CD4-positive, alpha-beta memory T cell (primary cell): ENCODE measurements around the gene ABCB6. TPM values are rescaled to one million over a fixed set of nuclear protein-coding genes. Genes with fewer than 3 reads are reported as not detected.
A peak's percentile ranks its signal among the peaks of the same experiment; 100 is the strongest.

ENCODE experiments used
- CTCF ChIA-PET: fragments of 350-600 bp; sonication (Branson Sonifier 250); formaldehyde crosslinking; loops from one replicate; lab custom pipeline; 2021; ENCODE audit warnings: inconsistent platforms; ENCODE audit not compliant: partially characterized antibody; lab: Charles Lee
- POLR2A ChIA-PET: fragments of 350-600 bp; sonication (Branson Sonifier 250); formaldehyde crosslinking; loops from one replicate; lab custom pipeline; 2021; ENCODE audit not compliant: partially characterized antibody; lab: Charles Lee
- DNase-seq, 5 donors: peaks; one replicate each; pipeline versions ENCODE4 v3.0.0 to v3.0.0-alpha.2; 2020 to 2022; ENCODE audit warnings: mixed read lengths in 1 of 5
- H3K27ac ChIP-seq: one replicate; pipeline ENCODE4 v1.7.0; 2013; ENCODE audit warnings: low read depth, low read length
- H3K27me3 ChIP-seq: 2 replicates; pipeline ENCODE4 v1.7.0; 2013; ENCODE audit warnings: mild to moderate bottlenecking, low read length, moderate library complexity; ENCODE audit not compliant: insufficient read depth
- H3K36me3 ChIP-seq: 2 replicates; pipeline ENCODE4 v1.7.0; 2013; ENCODE audit warnings: mild to moderate bottlenecking, low read length, moderate library complexity; ENCODE audit not compliant: insufficient read depth
- H3K4me1 ChIP-seq: 2 replicates; pipeline ENCODE4 v1.7.0; 2013; ENCODE audit warnings: mild to moderate bottlenecking, low read length, moderate library complexity; ENCODE audit not compliant: insufficient read depth
- H3K4me3 ChIP-seq, 2 donors: one replicate each; pipeline ENCODE4 v1.7.0; 2013; ENCODE audit warnings: low read length in 2 of 2, mild to moderate bottlenecking in 1 of 2
- H3K9me3 ChIP-seq, 2 donors: one replicate each; pipeline ENCODE4 v1.7.0; 2013; ENCODE audit warnings: low read length in 2 of 2, control low read depth in 1 of 2; ENCODE audit not compliant: control insufficient read depth in 1 of 2
- H3K27ac Mint-ChIP-seq, 7 donors: one replicate each; pipeline ENCODE4 v1.8.0; 2020 to 2021; ENCODE audit warnings: mixed read lengths in 7 of 7, mild to moderate bottlenecking in 6 of 7, inconsistent platforms in 3 of 7, moderate library complexity in 3 of 7
- H3K27me3 Mint-ChIP-seq, 2 donors: one replicate each; pipeline ENCODE4 v1.8.0; 2020 to 2021; ENCODE audit warnings: mixed read lengths in 2 of 2
- H3K36me3 Mint-ChIP-seq, 2 donors: one replicate each; pipeline ENCODE4 v1.8.0; 2020 to 2021; ENCODE audit warnings: mixed read lengths in 2 of 2, inconsistent platforms in 1 of 2, mild to moderate bottlenecking in 1 of 2
- H3K4me1 Mint-ChIP-seq, 4 donors: one replicate each; pipeline ENCODE4 v1.8.0; 2020 to 2021; ENCODE audit warnings: mixed read lengths in 4 of 4, mild to moderate bottlenecking in 1 of 4
- H3K4me3 Mint-ChIP-seq, 8 donors: one replicate each; pipeline ENCODE4 v1.8.0; 2020 to 2021; ENCODE audit warnings: mixed read lengths in 8 of 8, mild to moderate bottlenecking in 7 of 8, moderate library complexity in 6 of 8, inconsistent platforms in 3 of 8
- H3K9me3 Mint-ChIP-seq, 8 donors: one replicate each; pipeline ENCODE4 v1.8.0; 2020 to 2021; ENCODE audit warnings: mixed read lengths in 8 of 8, mild to moderate bottlenecking in 5 of 8, inconsistent platforms in 3 of 8, moderate library complexity in 1 of 8
- intact Hi-C: fragments of 100-400 bp; cut with micrococcal nuclease; formaldehyde crosslinking; loops from one replicate; pipeline ENCODE4 v1.15.1; 2023
- polyA plus RNA-seq, 2 donors: library from polyadenylated mRNA; unstranded; fragments of 300-500 nt; fragmentation: Illumina TruSeq; gene quantifications; one replicate each; pipeline ENCODE4 v1.2.3, GENCODE V29; 2021
- total RNA-seq, 2 experiments: library from RNA; stranded (reverse); gene quantifications; one replicate each; pipeline ENCODE4 v1.2.3, GENCODE V29; 2021

The ABCB6 gene
- total and polyA plus RNA-seq, 4 experiments from 2014 or later, result 1.4 to 11.1 (median 7.5) TPM

DNA sequence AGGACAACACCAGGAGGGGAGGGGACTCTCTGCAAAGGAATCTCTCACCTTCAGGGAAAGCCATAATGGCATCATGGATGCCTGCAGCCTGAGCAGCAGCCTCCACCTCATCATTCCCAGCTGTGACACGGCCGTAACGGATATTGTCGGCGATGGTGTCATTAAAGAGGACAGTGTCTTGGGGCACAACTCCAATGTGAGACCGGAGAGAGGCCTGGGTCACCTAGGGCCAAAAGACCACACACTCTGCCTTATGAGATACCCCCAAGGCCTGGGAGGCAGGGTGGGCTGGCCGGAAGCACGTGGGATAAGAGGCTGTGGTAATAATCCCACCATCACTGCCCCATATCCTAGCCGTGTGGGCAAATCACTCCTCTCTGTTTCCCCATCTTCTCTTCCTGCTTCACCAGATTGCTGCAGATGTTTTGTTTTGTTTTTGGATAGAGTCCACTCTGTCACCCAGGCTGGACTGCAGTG is 7.8 kb downstream of the ABCB6 start:
- CTCF ChIA-PET, result interaction anchor here (0.7 to 14.5 kb wide), 29 partner anchors 10 to 176 kb away, joined by 3 to 253 read pairs (median 4); partner anchors contain the start of genes ANKZF1, ATG9A, CNPPD1 and DNAJB2
- H3K4me1 ChIP-seq, result peaks cover 37% of the 10 kb centered on the region
- H3K4me3 ChIP-seq, result no peak overlapping the region
- Mint-ChIP-seq H3K9me3 (peaks cover 0 to 2% (median 0%) of the 10 kb centered on the region in 8 donors), H3K4me3 (peak overlapping the region in 7 of 8 donors; percentile 15 to 91 (median 74)), H3K27me3 (no peaks in the 10 kb centered on the region), H3K4me1 (peaks cover 22 to 54% (median 37%) of the 10 kb centered on the region in 4 donors), H3K36me3 (peaks cover 11 to 25% of the 10 kb centered on the region in 2 donors), H3K27ac (peak overlapping the region; percentile 93 to 96 (median 96))
- H3K27me3 ChIP-seq, result no peaks in the 10 kb centered on the region
- peak overlapping the region; percentile 46 for H3K27ac ChIP-seq
- DNase-seq, result no peak
- H3K9me3 ChIP-seq, result no peaks in the 10 kb centered on the region
- intact Hi-C loops, result loop anchor here (1.0 to 10.0 kb wide), 6 partner anchors 34 to 156 kb away; partner anchors contain the start of genes DNAJB2 and NHEJ1
- POLR2A ChIA-PET, result interaction anchor here (0.9 to 15.3 kb wide), 13 partner anchors 19 to 84 kb away, joined by 4 to 424 read pairs (median 7); partner anchors contain the start of genes ANKZF1, ATG9A, CNPPD1 and DNAJB2
- peaks cover 24% of the 10 kb centered on the region for H3K36me3 ChIP-seq

- H3K4me1 Mint-ChIP-seq, result peaks cover 22 to 54% (median 37%) of the 10 kb centered on the region in 4 donors
- H3K4me3 ChIP-seq, result no peak overlapping the region
- H3K4me1 ChIP-seq, result peaks cover 39% of the 10 kb centered on the region
- no peaks in the 10 kb centered on the region for H3K27me3 ChIP-seq
- no peak for DNase-seq
- intact Hi-C loops, result loop anchor here (10.0 kb wide), 1 partner anchor 156 kb away; no protein-coding TSS in a partner anchor
- H3K27me3 Mint-ChIP-seq, result no peaks in the 10 kb centered on the region
- ChIA-PET POLR2A (interaction anchor here (1.1 to 15.3 kb wide), 7 partner anchors 8 to 50 kb away, joined by 4 to 424 read pairs (median 26); partner anchors contain the start of genes ABCB6, CNPPD1, NHEJ1 and RETREG2), CTCF (interaction anchor here (1.6 to 14.5 kb wide), 6 partner anchors 10 to 90 kb away, joined by 3 to 253 read pairs (median 22); partner anchors contain the start of genes CNPPD1, DNAJB2, NHEJ1 and RETREG2)
- H3K36me3 Mint-ChIP-seq, result peaks cover 11 to 25% of the 10 kb centered on the region in 2 donors
- H3K27ac ChIP-seq, result no peak overlapping the region
- no peaks in the 10 kb centered on the region for H3K9me3 ChIP-seq
- peaks cover 24% of the 10 kb centered on the region for H3K36me3 ChIP-seq
- H3K9me3 Mint-ChIP-seq, result peaks cover 0 to 2% (median 0%) of the 10 kb centered on the region in 8 donors
- peak overlapping the region in 2 of 8 donors; percentile 29 to 39 for H3K4me3 Mint-ChIP-seq
- peak overlapping the region; percentile 68 to 93 (median 83) for H3K27ac Mint-ChIP-seq
Observed at GRCh38 chr2:219210196-219210885, 8.4 kb downstream of the ABCB6 start.

DNA sequence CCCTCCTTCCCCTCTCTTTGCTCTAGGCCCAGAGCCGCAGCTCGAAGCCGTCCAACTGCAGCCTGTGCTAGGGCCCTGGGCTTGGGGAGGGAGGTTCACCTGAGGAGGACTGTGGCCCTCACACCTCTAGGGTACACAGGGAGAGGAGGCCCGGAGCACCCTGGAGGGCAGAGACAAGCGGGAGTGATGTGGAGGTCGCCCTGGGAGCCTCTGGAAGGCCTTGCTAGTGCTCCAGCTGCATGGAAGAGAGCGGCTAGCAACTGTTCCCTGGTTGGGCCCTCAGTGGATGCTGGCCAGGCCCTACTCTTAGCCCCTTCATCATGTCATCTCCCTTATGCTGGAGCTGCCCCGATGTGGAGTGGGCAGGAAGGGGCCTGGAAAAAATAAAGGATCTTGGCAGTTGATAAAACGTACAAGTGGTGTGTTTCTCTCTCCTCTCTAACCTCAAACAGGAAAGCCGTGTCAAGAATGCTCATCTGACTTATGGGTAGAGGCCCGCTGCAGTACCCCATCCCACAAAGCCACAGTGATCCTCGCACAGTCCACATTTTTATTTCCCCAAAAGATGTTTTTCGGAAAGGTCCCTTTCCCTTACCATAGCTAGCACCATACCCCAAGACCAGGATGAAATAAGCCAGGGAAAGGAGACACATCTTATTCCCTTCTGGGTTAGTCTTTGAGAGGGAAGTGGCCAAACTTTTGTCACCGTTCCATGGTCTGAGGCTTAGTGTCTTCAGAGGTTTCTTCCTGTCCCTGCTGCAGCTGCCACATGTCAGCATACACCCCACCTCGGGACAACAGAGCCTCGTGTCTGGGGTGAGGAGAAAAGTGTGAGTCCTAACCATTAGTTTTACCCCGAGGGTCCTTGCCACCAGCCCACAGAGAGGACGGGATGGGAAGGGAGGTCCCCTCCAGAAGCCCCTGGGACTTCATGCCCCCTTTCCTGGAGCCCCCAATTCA is 9.2 kb downstream of the ABCB6 start:
- Histone ChIP-seq H3K36me3 (peaks cover 24% of the 10 kb centered on the region), H3K27ac (no peak overlapping the region), H3K27me3 (no peaks in the 10 kb centered on the region), H3K9me3 (no peaks in the 10 kb centered on the region), H3K4me3 (no peak overlapping the region), H3K4me1 (peaks cover 39% of the 10 kb centered on the region)
- Mint-ChIP-seq H3K9me3 (peaks cover 0 to 2% (median 0%) of the 10 kb centered on the region in 8 donors), H3K4me3 (peak overlapping the region in 2 of 8 donors; percentile 35 to 49), H3K27ac (peak overlapping the region; percentile 81 to 93 (median 83)), H3K4me1 (peaks cover 22 to 54% (median 37%) of the 10 kb centered on the region in 4 donors), H3K27me3 (no peaks in the 10 kb centered on the region), H3K36me3 (peaks cover 11 to 25% of the 10 kb centered on the region in 2 donors)
- ChIA-PET CTCF (interaction anchor here (1.7 to 14.5 kb wide), 5 partner anchors 36 to 89 kb away, joined by 4 to 253 read pairs (median 33); partner anchors contain the start of genes CNPPD1, DNAJB2, NHEJ1 and RETREG2), POLR2A (interaction anchor here (1.0 to 15.3 kb wide), 9 partner anchors 9 to 70 kb away, joined by 3 to 424 read pairs (median 18); partner anchors contain the start of genes ABCB6, CNPPD1, DNAJB2 and GLB1L)
- intact Hi-C loops, result loop anchor here (10.0 kb wide), 1 partner anchor 155 kb away; no protein-coding TSS in a partner anchor
- no peak for DNase-seq

GRCh38 chr2:219207884-219208740 is 10.6 kb downstream of the ABCB6 start:
- peak overlapping the region; percentile 77 to 98 (median 93) for H3K27ac Mint-ChIP-seq
- peak overlapping the region; percentile 87 for H3K27ac ChIP-seq
- H3K36me3 ChIP-seq, result peaks cover 24% of the 10 kb centered on the region
- H3K4me3 Mint-ChIP-seq, result peak overlapping the region; percentile 66 to 95 (median 87)
- POLR2A ChIA-PET, result interaction anchor here (1.0 to 15.3 kb wide), 14 partner anchors 11 to 991 kb away, joined by 3 to 424 read pairs (median 12); partner anchors contain the start of genes ABCB6, ANKZF1, ARPC2 and ATG9A
- no peaks in the 10 kb centered on the region for H3K9me3 ChIP-seq
- peaks cover 0 to 2% (median 0%) of the 10 kb centered on the region in 8 donors for H3K9me3 Mint-ChIP-seq
- CTCF ChIA-PET, result interaction anchor here (1.7 to 14.5 kb wide), 5 partner anchors 35 to 91 kb away, joined by 4 to 253 read pairs (median 33); partner anchors contain the start of genes CNPPD1, DNAJB2, NHEJ1 and RETREG2
- H3K27me3 Mint-ChIP-seq, result no peaks in the 10 kb centered on the region
- H3K4me1 ChIP-seq, result peaks cover 39% of the 10 kb centered on the region
- H3K36me3 Mint-ChIP-seq, result peaks cover 11 to 25% of the 10 kb centered on the region in 2 donors
- peaks cover 22 to 54% (median 37%) of the 10 kb centered on the region in 4 donors for H3K4me1 Mint-ChIP-seq
- intact Hi-C loops, result loop anchor here (2.0 kb wide), 2 partner anchors 71 to 181 kb away; partner anchors contain the start of gene DNAJB2
- no peaks in the 10 kb centered on the region for H3K27me3 ChIP-seq
- DNase-seq, result no peak
- no peak overlapping the region for H3K4me3 ChIP-seq

DNA sequence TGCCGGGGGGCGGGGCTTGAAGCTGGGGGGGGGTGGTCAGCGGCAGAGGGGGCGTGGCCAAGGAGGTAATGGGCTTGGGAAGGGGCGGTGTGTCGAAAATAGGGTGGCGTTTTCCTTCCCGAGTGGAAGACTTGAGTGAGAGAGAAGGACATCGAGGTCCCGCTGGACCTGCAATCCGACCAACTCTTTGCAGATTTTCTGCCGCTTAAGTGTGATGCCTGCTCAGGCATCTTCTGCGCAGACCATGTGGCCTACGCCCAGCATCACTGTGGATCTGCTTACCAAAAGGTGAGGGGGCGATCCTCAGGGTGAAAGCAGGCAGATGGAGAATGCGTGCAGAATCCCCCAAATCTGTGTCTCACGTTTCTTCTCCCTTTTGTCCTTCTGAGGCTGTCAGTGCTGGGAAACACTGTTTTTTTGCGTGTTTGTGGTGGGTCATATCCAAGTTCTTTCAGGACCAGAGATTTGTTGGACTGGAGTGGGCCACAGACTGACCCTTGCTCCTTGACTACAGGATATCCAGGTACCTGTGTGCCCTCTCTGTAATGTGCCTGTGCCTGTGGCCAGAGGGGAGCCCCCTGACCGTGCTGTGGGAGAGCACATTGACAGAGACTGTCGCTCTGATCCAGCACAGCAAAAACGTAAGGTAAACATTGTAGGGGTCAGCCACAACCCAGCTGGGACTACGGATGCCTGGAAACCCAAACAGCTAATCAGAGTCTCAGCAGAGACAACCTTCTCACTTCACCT is 11.4 kb downstream of the ABCB6 start:
- H3K27me3 ChIP-seq, result no peaks in the 10 kb centered on the region
- H3K36me3 ChIP-seq, result peaks cover 24% of the 10 kb centered on the region
- ChIA-PET POLR2A (interaction anchor here (1.0 to 15.3 kb wide), 26 partner anchors 8 to 991 kb away, joined by 3 to 424 read pairs (median 12); partner anchors contain the start of genes ABCB6, ANKZF1, ARPC2 and ATG9A), CTCF (interaction anchor here (1.1 to 14.5 kb wide), 6 partner anchors 34 to 91 kb away, joined by 3 to 253 read pairs (median 16); partner anchors contain the start of genes CNPPD1, DNAJB2, NHEJ1 and RETREG2)
- H3K9me3 ChIP-seq, result no peaks in the 10 kb centered on the region
- intact Hi-C loops, result loop anchor here (2.0 kb wide), 2 partner anchors 71 to 181 kb away; partner anchors contain the start of gene DNAJB2
- Mint-ChIP-seq H3K4me1 (peaks cover 22 to 54% (median 37%) of the 10 kb centered on the region in 4 donors), H3K27ac (peak overlapping the region; percentile 84 to 98 (median 97)), H3K9me3 (peaks cover 0 to 2% (median 0%) of the 10 kb centered on the region in 8 donors), H3K36me3 (peaks cover 11 to 25% of the 10 kb centered on the region in 2 donors), H3K27me3 (no peaks in the 10 kb centered on the region), H3K4me3 (peak overlapping the region; percentile 85 to 95 (median 90))
- H3K4me3 ChIP-seq, result peak overlapping the region; percentile 67 to 88
- H3K4me1 ChIP-seq, result peaks cover 39% of the 10 kb centered on the region
- H3K27ac ChIP-seq, result peak overlapping the region; percentile 87
- no peak for DNase-seq
